Nucleus accumbens (tissue), 56 donors: Measurements from ENCODE around the gene KIZ.

ENCODE experiments used
- DNase-seq, 56 donors: peaks; one replicate each; lab custom pipeline; 2025; lab: John Stamatoyannopoulos, UW

The KIZ gene

DNA sequence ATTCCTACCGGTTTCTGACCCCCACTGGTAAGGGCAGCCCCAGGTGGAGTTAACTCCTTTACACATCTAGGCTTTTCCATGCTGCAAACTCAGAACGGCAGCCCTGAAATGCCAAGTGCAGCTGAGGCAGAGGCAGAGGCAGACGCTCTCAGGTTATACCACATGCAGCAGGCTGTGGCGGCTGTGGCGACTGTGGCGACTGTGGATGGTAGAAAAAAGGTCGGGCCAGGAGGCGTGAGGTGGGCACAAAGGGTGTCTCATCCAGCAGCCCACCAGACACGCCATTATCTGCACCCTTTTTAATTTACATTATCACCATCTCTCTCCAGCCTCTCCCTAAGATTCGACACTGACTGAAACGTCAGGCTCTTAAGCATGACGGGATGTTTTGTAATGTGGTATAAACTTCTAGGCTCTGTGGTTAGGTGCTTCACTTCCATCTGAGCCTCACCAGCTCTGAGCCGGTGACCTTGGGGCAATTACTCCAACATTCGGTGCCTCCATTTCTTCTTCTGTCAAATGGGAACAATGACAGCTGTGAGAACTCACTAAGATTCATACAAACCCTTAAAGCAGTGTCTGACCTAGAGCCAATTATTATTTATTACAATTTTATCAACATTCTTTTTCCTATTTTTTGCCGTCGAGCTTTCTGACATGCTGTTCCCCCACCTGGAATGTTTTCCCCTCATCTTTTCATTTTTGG lies 8.2 kb downstream of the KIZ start:
- DNase-seq: no peak

DNA sequence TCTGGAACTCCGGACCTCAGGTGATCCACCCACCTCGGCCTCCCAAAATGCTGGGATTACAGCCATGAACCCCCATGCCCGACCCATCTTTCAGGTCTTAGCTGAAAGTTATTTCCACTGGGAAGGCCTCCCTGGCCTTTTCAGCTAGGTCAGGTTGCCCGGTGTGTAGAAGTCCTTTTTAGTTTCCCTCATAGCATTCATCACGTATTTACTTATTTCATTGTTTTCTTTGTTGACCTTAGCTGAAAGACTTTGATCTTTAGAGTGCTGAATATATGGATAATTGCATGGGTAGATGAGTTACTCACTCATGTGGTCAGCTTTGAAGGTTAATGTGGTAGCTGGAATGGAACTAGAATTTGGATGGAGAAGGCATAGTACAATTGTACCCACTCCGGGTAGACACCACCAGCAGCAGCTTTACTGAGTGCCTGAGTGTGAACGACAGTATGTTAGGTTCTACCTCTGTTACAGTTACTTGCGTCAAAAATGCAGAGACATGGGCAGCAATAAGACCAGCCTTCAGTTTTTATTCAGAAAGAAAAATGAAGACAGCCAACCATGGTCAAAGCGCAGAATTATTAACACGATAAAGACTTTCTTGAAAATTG lies 9.1 kb downstream of the KIZ start:
- DNase-seq: no peak

DNA sequence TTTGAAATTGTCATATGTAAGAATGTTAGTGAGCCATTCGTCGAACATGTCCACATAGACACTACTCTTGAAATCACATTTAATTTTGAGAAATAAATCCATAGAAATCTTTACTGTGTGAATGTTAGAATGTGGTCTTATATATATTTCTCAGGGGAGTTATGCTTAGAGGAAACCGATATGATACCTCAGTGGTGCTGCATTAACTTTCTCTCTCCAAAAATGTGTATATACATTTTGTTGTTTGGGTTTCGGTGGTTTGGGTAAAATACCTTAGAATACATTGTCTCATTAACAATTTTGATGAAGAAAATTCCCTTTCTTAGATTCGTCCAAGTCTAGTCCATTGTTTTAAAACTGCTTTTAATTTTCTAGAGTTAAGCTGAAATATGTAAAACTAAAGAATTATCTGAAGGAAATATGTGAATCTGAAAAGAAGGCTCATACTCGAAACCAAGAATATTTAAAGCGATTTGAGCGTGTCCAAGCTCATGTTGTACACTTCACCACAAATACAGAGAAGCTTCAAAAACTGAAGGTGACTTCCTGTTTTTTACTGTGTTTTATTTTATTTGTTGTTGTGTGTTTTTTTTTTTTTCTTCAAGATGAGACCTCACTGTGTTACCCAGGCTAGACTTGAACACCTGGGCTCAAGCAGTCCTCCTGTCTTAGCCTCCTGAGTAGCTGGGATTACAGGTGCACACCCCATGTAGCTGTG lies 10.3 kb downstream of the KIZ start:
- DNase-seq: no peak

DNA sequence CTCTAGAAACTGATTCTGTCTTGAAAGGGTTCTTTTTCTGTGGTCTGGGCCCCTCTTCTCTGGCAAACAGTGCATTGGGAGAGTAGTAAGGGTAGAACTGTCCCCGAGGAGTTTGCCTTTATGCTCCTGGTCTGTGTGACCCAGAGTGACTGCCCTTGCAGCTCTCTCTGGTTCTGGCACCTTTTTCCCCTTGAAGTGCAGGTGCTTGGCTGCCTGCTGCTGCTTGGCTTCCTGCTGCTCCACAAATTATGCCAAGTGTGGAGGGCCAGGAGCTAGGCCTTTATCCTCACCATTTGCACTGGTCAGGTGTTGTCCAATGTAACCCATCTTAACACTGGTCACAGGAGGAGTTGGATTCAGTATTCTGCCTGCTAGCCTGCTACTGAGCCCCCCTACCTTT lies 11.2 kb downstream of the KIZ start:
- DNase-seq: no peak

DNA sequence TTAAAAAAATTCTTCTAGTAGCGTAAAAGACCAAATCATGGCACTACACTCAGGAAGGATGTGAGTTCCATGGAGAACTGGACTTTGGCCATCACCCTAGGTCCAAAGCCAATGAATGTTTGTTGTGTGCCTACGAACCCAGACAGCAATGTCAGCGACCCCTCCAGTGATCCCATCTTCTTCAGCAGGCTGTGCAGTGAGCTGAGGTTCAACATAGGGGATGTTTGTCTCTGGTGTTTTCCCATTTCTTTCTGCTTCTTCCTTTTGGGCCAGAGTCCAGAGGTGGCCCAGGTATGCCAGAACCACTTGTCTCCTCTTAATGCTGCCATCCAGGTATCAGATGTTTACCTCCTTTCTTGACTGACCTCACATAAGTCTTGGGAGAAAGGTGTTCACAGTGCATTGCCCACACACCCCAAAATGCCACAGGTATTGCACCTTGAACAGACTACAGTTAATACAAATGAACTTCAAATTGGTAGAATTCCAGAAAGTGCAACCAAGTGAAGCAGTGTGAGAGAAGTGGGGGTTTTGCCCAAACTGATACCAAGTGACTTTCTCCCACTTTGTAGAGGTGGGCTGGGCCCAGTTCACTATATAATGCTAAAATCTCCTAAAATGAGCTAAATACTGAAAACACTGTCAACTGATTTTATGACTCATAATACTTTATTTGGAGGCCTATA lies 14.1 kb downstream of the KIZ start:
- no peak for DNase-seq

DNA sequence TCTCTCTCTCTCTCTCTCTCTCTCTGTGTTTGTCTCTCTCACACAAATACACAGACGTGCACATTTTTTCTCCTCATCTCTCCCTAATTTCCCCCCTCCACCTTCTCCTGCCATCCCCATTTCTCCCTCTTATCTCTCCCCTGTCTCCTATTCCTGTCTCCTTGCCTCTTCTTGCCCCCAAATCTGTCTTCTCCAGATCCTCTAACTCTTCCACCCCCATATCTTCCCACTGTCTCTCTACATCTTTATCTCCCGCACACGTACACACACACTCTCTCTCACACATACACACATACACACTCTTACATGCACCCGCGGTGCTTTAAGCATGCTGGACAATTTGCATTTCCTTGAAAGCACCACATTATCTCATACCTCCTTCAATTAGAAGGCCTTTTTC lies 15.9 kb downstream of the KIZ start:
- DNase-seq: no peak

DNA sequence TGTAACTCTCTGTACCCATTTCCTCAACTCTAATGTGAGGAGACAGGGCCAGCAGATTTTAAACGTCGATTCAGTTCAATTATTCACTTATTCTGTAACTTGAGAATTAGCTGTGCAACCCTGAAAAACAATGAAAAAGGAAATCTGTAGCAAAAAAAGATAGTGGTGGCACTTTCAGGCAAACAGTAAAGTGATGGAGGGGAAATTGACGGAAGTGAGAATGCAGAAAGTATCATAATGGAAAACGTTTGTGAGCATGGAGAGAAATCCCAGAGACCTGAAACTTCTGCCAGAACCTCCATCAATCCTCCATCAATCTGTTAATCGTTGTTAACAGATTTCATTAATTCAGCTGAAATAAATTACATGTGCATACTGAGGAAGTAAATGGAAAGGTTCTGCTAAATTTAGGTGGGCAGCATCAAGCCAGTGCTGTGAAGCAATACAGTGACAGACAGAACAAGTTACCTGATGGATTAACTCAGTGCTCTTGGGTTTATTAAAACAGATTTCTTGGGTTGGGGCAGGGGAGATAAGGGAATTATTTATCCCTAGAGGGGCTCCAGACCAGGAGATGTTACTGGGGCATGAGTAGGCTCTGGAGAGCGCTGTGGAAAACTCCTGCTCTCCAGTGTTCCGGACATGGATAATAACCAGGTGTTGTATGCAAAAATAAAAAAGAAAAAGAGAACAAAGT lies 17.5 kb downstream of the KIZ start:
- DNase-seq: no peak

DNA sequence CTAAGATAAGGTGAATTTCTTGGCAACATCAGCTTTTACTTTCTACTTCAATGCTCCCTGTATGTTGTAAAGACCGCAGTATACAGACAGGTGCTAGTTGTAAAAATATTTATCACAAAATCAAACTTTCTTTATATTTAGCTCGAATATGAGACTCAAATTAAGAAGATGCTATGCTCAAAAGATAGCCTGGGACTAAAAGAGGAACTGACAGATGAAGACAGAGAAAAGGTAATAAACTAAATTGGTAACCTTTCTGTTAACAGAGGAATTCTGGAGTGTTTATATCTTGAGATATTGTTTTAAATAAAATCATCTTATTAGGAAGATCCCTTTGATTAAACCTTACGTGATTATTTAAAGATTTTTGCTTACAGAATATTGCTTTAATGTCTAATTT lies 19.5 kb downstream of the KIZ start:
- DNase-seq: no peak

DNA sequence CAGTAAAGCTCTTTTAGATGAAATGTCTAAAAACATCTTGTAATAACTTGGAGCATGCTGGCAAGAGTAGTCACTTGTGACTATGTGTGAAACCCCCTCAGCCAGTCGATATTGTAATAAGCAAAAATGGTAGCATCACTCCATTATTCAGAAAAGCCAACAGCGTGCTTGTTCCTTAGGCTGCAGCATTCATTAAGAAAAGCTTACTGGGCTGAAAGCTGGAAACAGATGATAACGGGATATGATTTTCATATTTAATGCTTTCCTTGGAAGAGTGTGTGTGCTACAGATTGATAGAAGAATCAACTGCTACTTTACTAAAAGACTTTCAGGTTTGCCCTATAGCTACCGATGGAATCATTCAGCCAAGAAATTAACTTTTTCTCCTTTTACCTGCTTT lies 20.3 kb downstream of the KIZ start:
- no peak for DNase-seq

DNA sequence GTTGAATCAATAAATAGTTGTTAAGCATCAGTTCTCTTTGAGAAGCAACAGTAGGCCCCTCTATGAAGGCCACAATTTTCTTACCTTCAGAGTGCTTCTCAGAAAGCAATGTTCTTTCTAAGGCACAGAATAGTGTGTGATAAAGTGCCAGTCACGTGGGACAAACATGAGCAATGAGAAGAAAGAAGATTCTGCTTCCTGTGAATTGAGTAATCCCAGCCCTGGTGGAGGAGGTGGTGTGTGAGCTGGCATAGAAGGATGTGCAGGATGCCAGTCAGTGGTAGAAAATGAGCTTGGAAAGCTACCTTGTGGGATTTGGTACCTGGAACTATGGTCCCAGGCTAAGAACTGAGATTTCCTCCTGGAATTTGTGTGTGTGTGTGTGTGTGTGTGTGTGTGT lies 21.7 kb downstream of the KIZ start:
- peak in 13 of 56 donors; percentile 12 to 61 (median 41) for DNase-seq

DNA sequence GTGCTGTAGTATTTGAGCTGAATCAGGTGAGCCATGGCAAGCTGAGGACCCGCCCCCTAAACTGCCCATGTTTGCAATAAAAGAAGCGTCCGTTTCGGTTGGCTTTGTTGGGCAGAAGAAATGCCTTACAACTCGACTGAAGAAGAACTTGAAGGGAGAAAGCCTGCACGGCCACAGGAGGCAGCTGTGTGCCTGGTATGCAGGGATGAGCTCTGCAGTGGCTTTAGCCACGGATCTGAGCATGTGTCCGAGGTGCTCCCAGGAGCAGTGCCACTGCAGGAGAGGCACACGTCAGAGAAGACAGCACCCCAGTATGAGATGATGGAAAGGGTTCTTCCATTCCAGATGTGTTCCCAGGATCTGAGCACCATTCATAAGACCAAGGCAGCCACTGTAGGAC lies 23.5 kb downstream of the KIZ start:
- no peak for DNase-seq

DNA sequence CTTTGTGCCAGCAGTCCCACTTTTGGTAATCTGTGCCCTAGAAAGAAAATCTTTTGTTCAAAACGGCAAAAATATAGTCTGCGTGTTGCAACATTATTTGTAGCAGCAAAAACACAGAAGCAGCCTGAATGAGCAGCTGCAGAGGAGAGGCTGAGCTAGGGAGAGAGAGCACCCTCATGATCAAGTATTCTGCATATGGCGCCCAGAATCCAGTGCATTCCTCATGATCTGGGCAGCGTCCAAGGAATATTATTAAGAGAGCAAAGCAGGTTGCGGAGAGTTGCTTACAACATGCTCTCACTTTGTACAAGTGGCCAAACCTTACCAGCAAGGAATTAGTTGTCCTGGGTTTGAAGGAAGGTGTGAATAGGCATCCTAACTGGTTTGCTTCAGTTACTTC lies 25.9 kb downstream of the KIZ start:
- DNase-seq: no peak

DNA sequence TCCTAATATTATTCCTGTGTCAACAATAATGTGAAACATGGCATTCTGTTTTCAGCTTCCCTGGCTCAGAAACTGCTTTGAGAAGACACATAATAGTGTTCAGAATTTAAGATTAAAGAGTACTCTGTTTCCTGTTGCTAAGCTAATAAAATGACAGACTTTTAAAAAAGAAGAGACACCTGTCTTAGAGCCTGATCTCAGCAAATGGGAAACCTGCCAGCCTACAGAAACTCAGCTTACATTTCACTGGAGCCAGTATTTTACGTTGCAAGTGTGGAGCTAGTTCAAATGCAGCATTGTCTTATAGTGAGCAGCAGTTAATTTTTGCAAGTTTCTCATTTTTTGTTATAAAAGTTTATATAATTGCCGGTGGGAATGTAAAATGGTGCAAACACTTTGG lies 28.8 kb downstream of the KIZ start:
- DNase-seq: no peak

DNA sequence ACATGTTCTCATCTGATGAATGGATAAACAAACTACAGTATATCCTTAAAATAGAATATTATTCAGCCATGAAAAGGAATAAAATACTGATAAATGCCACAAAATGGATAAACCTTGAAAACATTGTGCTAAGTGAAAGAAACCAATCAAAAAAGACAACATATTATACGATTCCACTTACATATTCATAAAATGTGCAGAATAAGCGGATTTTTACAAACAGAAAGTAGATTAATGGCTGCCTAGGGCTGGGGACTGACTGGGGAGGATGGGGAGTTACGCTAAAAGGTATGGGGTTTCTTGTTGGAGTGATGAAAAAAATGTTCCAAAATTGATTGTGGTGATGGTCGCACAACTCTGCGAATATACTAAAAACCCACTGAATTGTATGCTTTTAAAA lies 29.4 kb downstream of the KIZ start:
- no peak for DNase-seq

DNA sequence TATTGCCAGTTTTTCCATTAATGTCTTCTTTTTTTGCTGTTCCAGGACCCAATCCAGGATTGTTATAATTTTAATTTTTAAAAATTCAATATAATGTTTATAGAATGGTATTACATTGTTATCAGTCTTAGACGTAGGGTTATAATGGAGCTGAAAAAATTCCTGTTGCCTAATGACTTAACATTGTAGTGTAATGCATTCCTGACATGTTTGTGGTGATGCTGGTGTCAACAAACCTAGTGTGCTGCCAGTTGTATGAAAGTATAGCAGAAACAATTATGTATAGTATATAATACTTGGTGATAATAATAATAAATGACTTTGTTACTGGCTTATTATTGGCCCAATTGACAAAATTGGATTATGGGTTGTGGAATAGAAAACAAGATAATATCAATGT lies 30.4 kb downstream of the KIZ start:
- DNase-seq: no peak

DNA sequence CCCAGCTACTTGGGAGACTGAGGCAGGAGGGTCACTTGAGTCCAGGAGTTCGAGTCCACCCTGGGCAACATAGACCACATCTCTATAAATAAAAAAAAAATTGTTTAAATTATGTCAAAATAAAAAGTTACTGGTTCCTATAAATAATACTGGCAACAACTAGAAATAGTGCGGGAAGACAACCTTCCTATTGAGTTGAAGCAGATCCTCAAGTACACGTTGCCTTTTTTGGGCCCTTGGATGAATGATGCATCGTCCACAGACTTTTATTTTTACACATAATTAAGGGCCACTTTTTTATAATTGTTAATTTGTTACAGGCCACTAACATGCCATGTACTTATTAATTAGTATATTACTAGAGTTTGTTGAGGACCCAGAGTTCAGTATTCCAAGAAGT lies 31.1 kb downstream of the KIZ start:
- no peak for DNase-seq

DNA sequence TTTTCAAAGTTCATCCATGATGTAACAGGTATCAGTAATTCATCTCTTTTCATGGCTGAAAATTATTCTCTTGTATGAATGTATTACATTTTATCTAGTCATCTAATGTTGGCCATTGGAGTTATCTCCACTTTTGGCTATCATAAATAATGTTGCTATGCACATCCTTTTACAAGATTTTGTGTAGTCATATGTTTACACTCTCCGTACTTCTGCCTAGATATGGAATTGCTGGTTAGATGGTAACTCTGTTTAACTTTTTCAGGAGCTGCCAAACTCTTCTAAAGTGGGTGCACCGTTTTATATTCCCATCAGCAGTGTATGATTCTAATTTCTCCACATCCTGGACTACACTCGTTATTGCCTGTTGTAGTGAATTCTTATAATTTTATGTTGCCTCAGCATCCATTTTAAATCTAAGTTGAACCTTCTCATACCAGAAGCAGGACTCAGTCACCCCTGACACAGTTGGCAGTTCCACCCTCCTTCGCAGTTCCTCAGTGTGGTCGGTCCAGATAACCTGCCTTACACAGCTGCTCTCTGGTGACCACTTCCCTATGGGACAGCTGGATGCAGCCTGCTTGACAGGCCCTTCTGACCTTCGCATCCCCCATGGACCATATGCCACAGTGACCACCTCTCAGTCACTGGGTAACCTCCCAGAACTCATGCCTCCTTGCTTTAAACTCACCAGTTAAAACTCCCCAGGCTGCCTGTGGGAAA lies 33.9 kb downstream of the KIZ start:
- no peak for DNase-seq

DNA sequence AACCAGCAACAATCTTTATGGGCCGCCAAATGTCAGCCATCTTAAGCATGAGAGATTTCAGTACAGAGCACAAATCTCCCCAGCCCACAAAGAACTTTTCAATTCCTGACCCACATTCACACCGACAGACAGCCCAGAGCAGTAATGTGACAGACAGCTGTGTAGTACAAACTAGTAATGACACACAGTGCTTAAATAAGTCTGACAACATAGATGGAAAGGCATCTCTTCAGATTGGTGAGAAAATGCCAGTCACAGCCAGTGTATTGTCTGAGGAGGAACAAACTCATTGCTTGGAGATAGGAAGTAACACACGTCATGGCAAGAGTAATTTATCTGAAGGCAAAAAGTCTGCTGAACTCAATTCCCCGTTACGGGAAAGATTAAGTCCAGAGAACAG lies 36.0 kb downstream of the KIZ start:
- no peak for DNase-seq

DNA sequence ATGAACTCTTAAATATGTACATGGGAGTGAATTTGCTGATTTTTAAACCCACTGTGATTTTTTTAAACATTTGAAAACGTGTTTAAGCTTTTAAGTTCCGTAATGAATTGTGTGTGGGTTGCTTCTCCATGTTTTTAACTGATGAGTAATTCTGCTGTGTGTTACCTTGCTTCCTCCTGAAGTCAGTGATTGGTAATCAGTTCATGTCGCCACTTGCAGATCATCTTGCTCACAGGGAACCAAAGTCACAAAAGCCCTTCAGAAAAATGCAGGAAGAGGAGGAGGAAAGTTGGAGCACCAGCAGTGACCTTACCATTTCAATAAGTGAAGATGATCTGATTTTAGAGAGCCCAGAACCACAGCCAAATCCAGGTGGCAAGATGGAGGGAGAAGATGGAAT lies 36.7 kb downstream of the KIZ start:
- peak in 2 of 56 donors; percentile 7 to 23 for DNase-seq

DNA sequence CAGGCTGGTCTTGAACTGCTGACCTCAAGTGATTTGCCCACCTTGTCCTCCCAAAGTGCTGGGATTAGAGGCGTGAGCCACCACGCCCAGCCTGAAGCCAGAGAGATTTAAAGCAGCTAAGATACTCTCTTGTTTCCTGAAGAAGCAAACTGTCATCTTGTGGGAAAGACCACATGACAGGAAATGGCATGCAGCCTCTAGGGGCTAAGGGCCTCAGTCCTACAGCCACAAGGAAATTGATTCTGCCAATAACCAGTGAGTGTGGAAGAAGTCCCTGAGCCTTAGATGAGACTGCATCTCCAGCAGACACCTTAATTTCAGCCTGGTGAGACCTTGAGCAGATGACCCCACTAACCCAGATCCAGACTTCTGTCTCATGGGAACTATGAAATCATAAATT lies 40.9 kb downstream of the KIZ start:
- DNase-seq: no peak
